ENCODE results near the gene HDAC8. TPM values are rescaled to one million over a fixed set of nuclear protein-coding genes. Genes with fewer than 3 reads are reported as not detected.
A peak's percentile ranks its signal among the peaks of the same experiment; 100 is the strongest.

HDAC8 gene
- total and polyA plus RNA-seq, 12 donors, result 32.1 to 232 (median 57.1) TPM

GRCh38 chrX:72545990-72546389 is 26.7 kb downstream of the HDAC8 start:
- intact Hi-C loops (cut with DNase I), result loop anchor here in 1 of 2 donors (10.0 kb wide), 1 partner anchor 241 kb away; the partner anchor contains the start of gene CITED1
- H3K4me3 ChIP-seq, result no peak overlapping the region
- DNase-seq, result no peak
- no peaks in the 10 kb centered on the region for H3K36me3 ChIP-seq (replicated peaks in 1 of 2)
- H3K9me3 ChIP-seq (replicated peaks in 1 of 3), result no peaks in the 10 kb centered on the region
- TF ChIP-seq, protein P1, sequence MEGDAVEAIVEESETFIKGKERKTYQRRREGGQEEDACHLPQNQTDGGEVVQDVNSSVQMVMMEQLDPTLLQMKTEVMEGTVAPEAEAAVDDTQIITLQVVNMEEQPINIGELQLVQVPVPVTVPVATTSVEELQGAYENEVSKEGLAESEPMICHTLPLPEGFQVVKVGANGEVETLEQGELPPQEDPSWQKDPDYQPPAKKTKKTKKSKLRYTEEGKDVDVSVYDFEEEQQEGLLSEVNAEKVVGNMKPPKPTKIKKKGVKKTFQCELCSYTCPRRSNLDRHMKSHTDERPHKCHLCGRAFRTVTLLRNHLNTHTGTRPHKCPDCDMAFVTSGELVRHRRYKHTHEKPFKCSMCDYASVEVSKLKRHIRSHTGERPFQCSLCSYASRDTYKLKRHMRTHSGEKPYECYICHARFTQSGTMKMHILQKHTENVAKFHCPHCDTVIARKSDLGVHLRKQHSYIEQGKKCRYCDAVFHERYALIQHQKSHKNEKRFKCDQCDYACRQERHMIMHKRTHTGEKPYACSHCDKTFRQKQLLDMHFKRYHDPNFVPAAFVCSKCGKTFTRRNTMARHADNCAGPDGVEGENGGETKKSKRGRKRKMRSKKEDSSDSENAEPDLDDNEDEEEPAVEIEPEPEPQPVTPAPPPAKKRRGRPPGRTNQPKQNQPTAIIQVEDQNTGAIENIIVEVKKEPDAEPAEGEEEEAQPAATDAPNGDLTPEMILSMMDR (IDR thresholded peaks at IDR 0.05), result no peak
- TF ChIP-seq POLR2A (IDR thresholded peaks at IDR 0.05), result no peak
- no peak overlapping the region for H3K27ac ChIP-seq
- peaks cover 5% of the 10 kb centered on the region for H3K27me3 ChIP-seq
- no peaks in the 10 kb centered on the region for H3K4me1 ChIP-seq (replicated peaks in 1 of 2)

DNA sequence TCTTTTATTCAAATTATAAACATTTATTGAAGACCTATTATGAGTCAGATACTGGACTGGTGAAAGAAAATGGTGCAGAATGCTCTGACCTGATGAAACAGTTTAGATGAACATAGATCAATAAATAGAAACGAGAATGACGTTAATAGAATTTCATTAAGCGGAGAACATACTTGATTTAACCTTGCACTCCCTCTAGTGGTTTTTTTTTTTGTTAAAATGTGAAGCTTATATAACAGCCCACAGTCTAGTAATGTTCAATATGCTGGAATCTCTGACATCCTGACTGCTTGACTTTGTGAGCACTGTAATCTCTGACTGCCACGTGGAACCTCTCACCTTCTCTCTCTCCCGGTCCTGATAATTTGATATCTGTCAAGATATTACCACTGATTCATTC is 32.3 kb downstream of the HDAC8 start:
- H3K4me3 ChIP-seq, result no peak overlapping the region
- intact Hi-C loops (cut with DNase I), result loop anchor here in 1 of 2 donors (10.0 kb wide), 1 partner anchor 236 kb away; the partner anchor contains the start of gene CITED1
- DNase-seq, result no peak
- H3K4me1 ChIP-seq (replicated peaks in 1 of 2), result no peaks in the 10 kb centered on the region
- no peaks in the 10 kb centered on the region for H3K36me3 ChIP-seq (replicated peaks in 1 of 2)
- H3K27ac ChIP-seq, result no peak overlapping the region
- no peaks in the 10 kb centered on the region for H3K9me3 ChIP-seq (replicated peaks in 1 of 3)
- H3K27me3 ChIP-seq, result no peaks in the 10 kb centered on the region
- 7 to 20% (median 12%) methylated on average over 5 of the region's 5 CpGs for WGBS, 4 donors
- TF ChIP-seq, protein P1 (IDR thresholded peaks at IDR 0.05), result peak in 5 of 6 experiments; percentile 9 to 51 (median 44)
- TF ChIP-seq POLR2A (IDR thresholded peaks at IDR 0.05), result no peak

GRCh38 chrX:72539822-72540221 is 32.8 kb downstream of the HDAC8 start:
- intact Hi-C loops (cut with DNase I), result loop anchor here in 1 of 2 donors (10.0 kb wide), 1 partner anchor 235 kb away; the partner anchor contains the start of gene CITED1
- 63 to 100% (median 85%) methylated on average over 2 of the region's 2 CpGs for WGBS, 4 donors
- H3K27me3 ChIP-seq, result no peaks in the 10 kb centered on the region
- no peak for TF ChIP-seq POLR2A (IDR thresholded peaks at IDR 0.05)
- TF ChIP-seq, protein P1 (IDR thresholded peaks at IDR 0.05), result no peak
- H3K4me1 ChIP-seq (replicated peaks in 1 of 2), result no peaks in the 10 kb centered on the region
- DNase-seq, result no peak
- no peak overlapping the region for H3K4me3 ChIP-seq
- no peak overlapping the region for H3K27ac ChIP-seq
- no peaks in the 10 kb centered on the region for H3K9me3 ChIP-seq (replicated peaks in 1 of 3)
- no peaks in the 10 kb centered on the region for H3K36me3 ChIP-seq (replicated peaks in 1 of 2)

DNA sequence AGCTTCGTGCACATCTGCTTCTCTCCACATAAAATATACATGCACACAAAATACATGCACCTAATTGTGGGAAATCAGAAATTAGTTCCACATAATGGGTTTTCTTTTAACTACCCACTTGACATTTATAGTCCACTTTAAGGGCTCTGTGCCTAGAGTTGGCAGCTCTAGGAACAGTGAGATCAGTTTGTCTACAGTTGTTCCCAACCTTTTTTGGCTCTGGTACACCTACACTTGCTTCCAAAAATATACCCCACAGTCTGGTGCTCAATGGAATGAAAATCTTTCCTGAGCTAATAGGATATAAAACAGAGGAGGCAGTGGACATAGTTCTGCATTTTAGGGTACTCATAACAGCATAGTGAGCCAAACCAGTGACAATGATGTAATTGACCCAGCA is 36.1 kb downstream of the HDAC8 start:
- no peaks in the 10 kb centered on the region for H3K27me3 ChIP-seq
- no peaks in the 10 kb centered on the region for H3K9me3 ChIP-seq (replicated peaks in 1 of 3)
- DNase-seq, result no peak
- intact Hi-C loops (cut with DNase I), result no loop called here
- H3K4me1 ChIP-seq (replicated peaks in 1 of 2), result no peaks in the 10 kb centered on the region
- TF ChIP-seq, protein P1 (IDR thresholded peaks at IDR 0.05), result no peak
- no peak for TF ChIP-seq POLR2A (IDR thresholded peaks at IDR 0.05)
- H3K27ac ChIP-seq, result no peak overlapping the region
- no peaks in the 10 kb centered on the region for H3K36me3 ChIP-seq (replicated peaks in 1 of 2)
- no peak overlapping the region for H3K4me3 ChIP-seq
- 69 to 100% (median 88%) methylated on average over 1 of the region's 1 CpG for WGBS, 4 donors

Data from adrenal gland (tissue), 12 donors.